PFSK-1 (cell line): ENCODE measurements around the gene BLVRB.

Experiments
- FOXP2 ChIP-seq: optimal IDR thresholded peaks from 2 replicates; pipeline ENCODE3; 2011; ENCODE audit warnings: borderline replicate concordance, control low read depth, inconsistent platforms; ENCODE audit not compliant: insufficient read depth; ENCODE audit errors: extremely low read length, extremely low read depth
- POLR2AphosphoS5 ChIP-seq: IDR thresholded peaks from 2 replicates; pipeline ENCODE4 v1.6.1; 2012; ENCODE audit warnings: low read depth, mild to moderate bottlenecking, control low read depth, low read length, moderate library complexity
- REST ChIP-seq, 2 experiments: IDR thresholded peaks; 2 replicates each; pipeline versions ENCODE4 v1.6.1 to v1.8.0; 2011 to 2012; ENCODE audit warnings: low read depth in 2 of 2, low read length in 2 of 2, control low read depth in 1 of 2, inconsistent platforms in 1 of 2, mild to moderate bottlenecking in 1 of 2, moderate library complexity in 1 of 2; ENCODE audit not compliant: insufficient read depth in 1 of 2
- SIN3A ChIP-seq: IDR thresholded peaks from 2 replicates; pipeline ENCODE4 v1.6.1; 2012; ENCODE audit warnings: mild to moderate bottlenecking, low read length, moderate library complexity, borderline replicate concordance; ENCODE audit not compliant: insufficient read depth
- TAF1 ChIP-seq: IDR thresholded peaks from 2 replicates; pipeline ENCODE4 v1.6.1; 2012; ENCODE audit warnings: low read length, control low read depth, borderline replicate concordance; ENCODE audit not compliant: insufficient read depth

BLVRB gene

GRCh38 chr19:40497214-40497613 lies 31.7 kb upstream of the BLVRB start:
- TF ChIP-seq SIN3A (no peak), POLR2AphosphoS5 (no peak), TAF1 (no peak), REST (IDR thresholded peaks at IDR 0.05; ENCODE audit: insufficient read depth in 1 of 2, low read depth in 2 of 2, low read length in 2 of 2) (no peak)

- no peak for TF ChIP-seq FOXP2
- no peak for TF ChIP-seq POLR2AphosphoS5
- TF ChIP-seq REST (IDR thresholded peaks at IDR 0.05; ENCODE audit: insufficient read depth in 1 of 2, low read depth in 2 of 2, low read length in 2 of 2): no peak
- TF ChIP-seq SIN3A: no peak
- TF ChIP-seq TAF1: no peak
These were observed 28.8 kb upstream of the BLVRB start for GRCh38 chr19:40494191-40494838.

DNA sequence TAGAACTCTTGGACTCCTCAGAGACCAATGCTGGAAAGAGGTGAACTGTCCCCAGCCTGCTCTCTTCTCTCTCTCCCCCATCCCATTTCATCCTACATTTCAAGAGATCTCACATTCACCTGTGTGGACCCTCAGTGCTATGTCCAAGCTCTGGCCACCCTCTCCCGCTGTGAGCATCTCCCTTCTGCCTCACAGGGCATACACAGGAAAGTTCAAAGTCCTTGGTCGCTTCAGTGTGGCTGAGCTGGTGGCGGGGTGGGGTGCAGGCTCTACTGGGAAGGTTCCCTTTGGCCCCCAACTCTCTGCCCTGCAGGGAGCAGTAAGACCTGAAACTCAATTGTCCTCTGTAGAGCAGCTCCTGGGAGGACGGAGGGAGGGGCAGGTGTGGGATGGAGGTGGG lies 28.2 kb upstream of the BLVRB start:
- TF ChIP-seq FOXP2 (no peak), POLR2AphosphoS5 (no peak), REST (IDR thresholded peaks at IDR 0.05; ENCODE audit: insufficient read depth in 1 of 2, low read depth in 2 of 2, low read length in 2 of 2) (no peak), SIN3A (no peak), TAF1 (no peak)

DNA sequence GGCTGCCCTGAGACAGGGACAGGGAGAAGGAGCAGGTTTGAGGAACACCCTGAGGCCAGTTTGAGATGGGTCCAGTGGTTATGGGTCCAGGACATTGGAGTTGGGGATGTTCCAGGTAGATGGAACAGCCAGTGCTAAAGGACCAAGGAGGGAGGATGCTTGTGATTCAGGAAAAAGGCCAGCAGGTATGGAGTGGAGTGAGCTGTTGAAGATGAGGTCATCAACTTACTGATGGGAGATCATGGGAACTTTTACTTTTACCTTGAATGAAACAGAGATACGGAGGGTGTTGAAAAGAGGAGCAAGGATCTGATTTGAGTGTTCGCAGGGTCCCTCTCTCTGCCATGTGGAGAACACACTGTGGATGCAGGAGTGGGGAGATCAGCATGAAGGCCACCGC lies 26.7 kb upstream of the BLVRB start:
- TF ChIP-seq FOXP2 (no peak), POLR2AphosphoS5 (no peak), SIN3A (no peak), REST (IDR thresholded peaks at IDR 0.05; ENCODE audit: insufficient read depth in 1 of 2, low read depth in 2 of 2, low read length in 2 of 2) (no peak)

DNA sequence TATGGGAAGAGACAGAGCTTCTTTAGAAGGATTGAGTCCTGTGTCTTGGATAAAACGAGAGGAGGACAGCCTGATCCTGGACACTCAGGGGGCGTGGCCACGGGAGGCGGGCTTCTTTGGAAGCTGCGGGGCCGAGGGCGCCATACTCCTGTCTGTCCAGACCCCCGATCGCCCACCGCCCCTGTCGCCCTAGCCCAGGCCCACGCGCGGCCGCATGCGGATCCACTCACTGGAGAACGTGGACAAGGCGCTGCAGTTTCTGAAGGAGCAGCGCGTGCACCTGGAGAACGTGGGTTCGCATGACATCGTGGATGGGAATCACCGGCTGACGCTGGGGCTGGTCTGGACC lies 24.3 kb upstream of the BLVRB start:
- TF ChIP-seq REST (IDR thresholded peaks at IDR 0.05; ENCODE audit: insufficient read depth in 1 of 2, low read depth in 2 of 2, low read length in 2 of 2): no peak
- TF ChIP-seq FOXP2: no peak
- TF ChIP-seq POLR2AphosphoS5: no peak
- TF ChIP-seq TAF1: no peak
- no peak for TF ChIP-seq SIN3A
